ENCODE data around the gene MAN2A1.

Gene MAN2A1

GRCh38 chr5:109682383-109682782 is 7.3 kb upstream of the MAN2A1 start:
- no peak for DNase-seq

GRCh38 chr5:109685916-109686315 is 3.8 kb upstream of the MAN2A1 start:
- DNase-seq: no peak

- DNase-seq: peak; percentile 16
These were observed 1.1 kb upstream of the MAN2A1 start for GRCh38 chr5:109688630-109688969.

GRCh38 chr5:109688970-109689739 is 572 bp upstream of the MAN2A1 start:
- peak; percentile 69 for DNase-seq

GRCh38 chr5:109690242-109690974 is 681 bp downstream of the MAN2A1 start:
- DNase-seq: no peak

DNA sequence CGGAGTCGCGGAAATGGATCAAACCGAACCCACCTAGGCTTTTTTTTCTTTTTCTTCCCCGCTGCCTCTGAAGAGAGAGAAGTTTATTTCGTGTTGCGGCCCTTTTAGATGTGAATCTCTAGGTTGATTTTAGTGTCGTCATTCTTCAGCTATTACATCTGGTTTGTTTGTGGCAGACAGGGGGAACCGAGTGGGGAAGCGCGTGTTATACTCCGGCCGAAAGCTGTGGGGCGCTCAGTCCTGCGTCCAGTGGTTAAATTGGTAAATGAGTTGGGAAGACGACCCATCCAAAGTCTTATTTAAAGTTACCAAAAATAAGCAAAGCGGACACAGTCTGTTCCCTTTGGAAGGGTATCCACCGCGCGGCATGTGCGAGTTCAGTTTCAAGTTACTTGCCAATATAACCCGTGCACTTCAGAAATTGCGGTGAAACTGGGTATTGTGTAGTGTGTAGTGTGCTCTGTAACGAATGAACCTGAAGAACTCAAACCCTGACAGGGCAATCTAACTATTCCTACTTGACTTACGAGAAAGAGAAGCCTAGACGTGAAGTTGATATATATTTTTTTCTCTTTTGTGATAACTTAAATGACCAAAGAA is 1.3 kb downstream of the MAN2A1 start:
- DNase-seq: no peak

- DNase-seq: no peak
These were observed 2.3 kb downstream of the MAN2A1 start for GRCh38 chr5:109691996-109692395.

DNA sequence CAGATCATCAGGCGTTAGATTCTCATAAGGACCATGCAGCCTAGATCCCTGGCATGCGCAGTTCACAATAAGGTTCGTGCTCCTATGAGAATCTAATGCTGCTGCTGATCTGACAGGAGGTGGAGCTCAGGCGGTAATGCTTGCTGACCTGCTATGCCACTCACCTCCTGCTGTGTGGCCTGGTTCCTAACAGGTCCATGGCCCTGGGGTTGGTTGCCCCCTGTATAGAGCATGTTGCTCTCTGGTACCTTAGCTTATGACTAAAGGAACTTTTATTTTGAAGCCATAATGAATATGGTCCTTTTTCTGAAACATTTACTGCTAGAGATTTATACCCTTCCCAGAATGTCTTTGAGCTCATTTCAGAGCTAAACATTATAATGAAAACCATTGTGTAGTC is 3.1 kb downstream of the MAN2A1 start:
- no peak for DNase-seq

GRCh38 chr5:109693535-109694400 is 4.0 kb downstream of the MAN2A1 start:
- DNase-seq: no peak

GRCh38 chr5:109694451-109694891 is 4.7 kb downstream of the MAN2A1 start:
- no peak for DNase-seq

DNA sequence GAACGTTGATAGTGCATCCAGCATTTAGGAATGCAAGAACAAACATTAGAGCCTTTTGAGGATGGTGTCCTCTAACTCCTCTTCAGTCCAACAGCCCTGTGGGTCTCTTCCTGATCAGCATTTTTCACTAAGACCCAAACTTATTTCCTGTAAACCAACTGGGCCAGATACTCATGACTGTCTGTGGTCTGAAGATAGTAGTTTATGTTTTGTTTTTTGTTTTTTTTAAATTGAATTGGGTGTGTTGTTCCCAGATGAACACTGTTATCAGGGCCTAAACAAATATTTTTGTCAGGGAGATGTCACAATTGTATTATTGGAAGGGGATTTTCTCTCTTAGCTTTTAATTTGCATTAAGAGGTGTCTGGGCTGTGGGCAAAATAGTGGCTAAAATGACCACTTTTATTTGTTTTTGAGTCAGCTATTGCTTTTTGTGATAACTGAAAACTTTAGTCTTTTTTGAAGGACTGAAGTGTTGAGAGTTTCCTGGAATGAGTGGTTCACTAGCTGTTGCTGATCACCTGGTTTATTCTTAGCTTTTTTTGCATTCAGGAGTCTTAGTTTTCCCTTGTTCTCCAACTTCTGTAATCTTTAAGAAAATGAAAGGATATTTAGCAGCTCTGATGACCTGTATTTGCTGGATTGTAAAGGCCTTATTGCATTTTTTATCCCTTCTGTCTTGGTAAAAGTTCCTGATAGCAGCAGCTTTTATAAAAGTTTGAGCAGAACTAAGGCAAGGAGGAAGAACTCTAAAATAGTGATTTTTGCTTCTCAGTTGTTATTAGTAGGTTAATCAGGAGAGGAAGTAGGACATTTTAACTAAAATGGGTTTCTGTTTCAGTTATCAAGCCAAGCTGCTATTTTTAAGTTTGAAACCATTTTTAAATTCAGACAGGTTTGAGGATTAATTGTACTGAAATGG is 5.5 kb downstream of the MAN2A1 start:
- no peak for DNase-seq

- DNase-seq: no peak
These were observed 7.6 kb downstream of the MAN2A1 start for GRCh38 chr5:109697339-109697738.

GRCh38 chr5:109700516-109701153 is 10.9 kb downstream of the MAN2A1 start:
- DNase-seq: no peak

DNA sequence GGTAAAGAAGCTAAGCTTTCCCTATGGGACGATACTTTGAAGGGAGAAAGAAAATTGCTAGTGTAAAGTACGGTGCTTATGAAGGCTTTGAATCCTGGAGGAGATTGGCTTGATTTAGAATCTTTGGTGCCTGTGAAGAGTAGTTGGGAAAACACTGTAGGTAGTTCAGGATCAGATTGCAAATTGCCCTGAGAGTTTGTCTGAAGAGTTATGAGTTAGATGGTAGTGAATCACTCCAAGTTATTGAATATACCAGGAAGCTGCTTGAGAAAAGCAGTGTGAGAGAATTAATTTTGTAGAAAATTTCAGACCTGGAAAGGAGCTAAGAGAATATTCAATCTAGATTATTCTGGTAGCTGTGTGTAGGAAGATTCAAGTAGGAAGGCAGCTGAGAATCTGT is 11.5 kb downstream of the MAN2A1 start:
- no peak for DNase-seq

GRCh38 chr5:109701792-109702191 is 12.1 kb downstream of the MAN2A1 start:
- no peak for DNase-seq

DNA sequence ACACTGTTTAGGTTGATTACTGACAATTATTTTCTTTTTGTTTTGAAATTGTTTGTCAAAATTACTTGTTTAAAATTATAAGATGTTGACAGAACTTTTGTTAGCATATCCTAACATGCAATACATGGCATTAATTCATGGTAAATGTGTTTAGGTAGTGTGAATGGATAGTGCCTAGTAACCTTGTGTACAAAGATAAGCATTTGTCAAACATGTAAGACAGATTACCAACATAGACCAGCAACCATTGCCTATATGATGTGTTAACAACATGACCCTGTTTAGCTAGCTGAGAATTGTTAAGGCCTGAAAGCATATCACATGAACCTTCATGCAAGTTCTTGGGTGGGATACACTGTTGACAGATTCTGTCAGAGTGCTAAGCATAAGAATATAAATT is 13.4 kb downstream of the MAN2A1 start:
- no peak for DNase-seq

DNA sequence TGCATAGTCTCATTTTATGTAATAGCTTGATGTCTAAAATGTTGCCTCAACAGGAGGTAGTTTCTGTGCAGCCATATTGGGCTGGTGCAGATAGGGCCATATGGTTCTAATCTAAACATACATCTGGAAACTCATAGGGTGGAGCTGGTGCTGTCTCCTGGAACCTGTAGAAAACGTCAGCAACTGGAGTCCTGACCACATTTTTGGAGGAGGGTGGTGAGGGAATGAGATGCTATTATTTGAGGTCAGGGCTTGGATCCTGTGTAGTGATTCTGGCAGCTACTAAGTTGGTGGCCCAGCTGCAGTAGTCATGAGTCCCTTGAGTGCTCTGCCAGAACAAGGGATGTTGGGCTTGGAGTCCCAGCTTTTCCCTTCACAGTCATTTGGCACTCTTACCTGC is 14.1 kb downstream of the MAN2A1 start:
- DNase-seq: no peak

DNA sequence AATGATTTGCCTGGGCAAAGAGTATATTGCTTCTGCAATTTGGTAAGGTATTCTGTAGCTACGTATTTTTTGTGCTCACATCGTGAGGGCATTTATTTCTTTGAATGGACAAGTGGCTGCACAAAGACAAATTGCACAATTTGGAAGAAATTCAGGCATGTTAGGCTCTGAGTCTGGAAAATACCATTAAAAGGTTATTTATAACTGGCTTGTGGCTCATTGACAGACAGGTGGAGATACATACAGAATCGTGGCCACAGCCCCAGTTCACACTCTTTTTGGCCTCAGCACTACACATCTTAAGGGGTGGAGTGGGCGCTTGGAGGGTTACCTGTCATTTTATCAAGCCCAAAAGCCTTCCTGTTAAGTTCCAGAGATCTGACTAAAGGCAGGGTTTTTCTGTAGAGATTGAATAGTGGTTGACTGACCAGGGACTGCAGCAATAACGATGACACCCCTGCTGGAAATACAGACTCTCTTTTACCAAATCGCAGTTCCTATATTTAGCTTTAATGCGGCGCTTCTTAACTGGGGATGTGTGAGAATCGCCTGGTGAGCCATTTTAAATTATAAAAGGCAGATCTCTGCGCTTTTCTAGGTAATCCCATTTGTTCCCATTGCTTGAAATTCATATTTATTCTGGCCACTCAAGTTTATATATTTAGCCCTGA is 14.7 kb downstream of the MAN2A1 start:
- DNase-seq: no peak

DNA sequence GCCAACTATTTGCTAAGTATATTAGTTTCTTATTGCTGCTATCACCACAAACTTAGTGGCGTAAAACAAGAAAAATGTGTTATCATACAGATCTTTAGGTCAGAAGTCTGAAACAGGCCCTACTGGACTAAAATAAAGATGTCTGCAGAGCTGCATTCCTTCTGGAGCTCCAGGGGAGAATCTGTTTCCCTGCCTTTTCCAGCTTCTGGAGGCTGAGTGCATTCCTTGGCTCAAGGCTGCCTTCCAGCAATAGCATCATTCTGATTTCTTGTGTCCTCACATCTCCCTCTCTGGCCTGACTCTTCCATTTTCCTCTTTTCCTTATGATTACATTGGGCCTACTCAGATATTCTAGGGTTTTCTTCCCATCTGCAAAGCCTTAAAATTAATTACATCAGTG is 15.9 kb downstream of the MAN2A1 start:
- no peak for DNase-seq

GRCh38 chr5:109706095-109706494 is 16.4 kb downstream of the MAN2A1 start:
- DNase-seq: no peak

DNA sequence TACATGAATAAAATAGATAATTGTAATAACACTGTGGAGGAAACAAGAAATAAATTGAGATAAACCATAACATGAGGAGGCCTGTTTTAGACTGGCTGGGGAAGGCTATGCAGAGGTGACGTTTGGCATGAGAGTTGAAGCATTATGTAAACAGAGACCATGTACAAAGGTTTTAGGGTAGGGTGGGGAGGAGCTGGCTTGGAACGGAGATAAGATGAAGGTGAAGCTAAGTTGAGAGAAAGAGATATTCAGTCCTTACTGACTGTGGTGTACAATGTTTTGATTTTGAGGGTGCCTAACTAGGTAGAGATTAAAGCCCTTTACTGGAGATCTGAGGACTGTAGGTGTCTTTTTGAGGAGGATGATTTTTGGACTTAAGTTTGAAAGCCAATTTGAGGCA is 17.8 kb downstream of the MAN2A1 start:
- no peak for DNase-seq

Data from KG1 (cell line).